Ovary (tissue), 9 donors: ENCODE results near the gene NR2F2. TPM values are rescaled to one million over a fixed set of nuclear protein-coding genes. Genes with fewer than 3 reads are reported as not detected.
"Not testable (repeated sequence)": the region's sequence is repeated elsewhere in the genome, so short reads cannot be mapped to it uniquely, and the experiment has no call there.

Source experiments
- DNase-seq, 5 donors: peaks; one replicate each; pipeline ENCODE4 v3.0.0-alpha.2; 2019 to 2020
- H3K27ac ChIP-seq, 2 donors: fragments of 200-600 bp; one replicate each; pipeline versions ENCODE4 v1.5.1 to v1.8.0; 2019 to 2022
- H3K27me3 ChIP-seq: fragments of 200-600 bp; one replicate; pipeline ENCODE4 v1.8.0; 2022
- H3K36me3 ChIP-seq: fragments of 200-600 bp; sonication (generic); one replicate; pipeline ENCODE4 v1.5.1; 2019
- H3K4me1 ChIP-seq: one replicate; pipeline ENCODE4 v1.8.1; 2013; ENCODE audit warnings: mild to moderate bottlenecking, moderate library complexity; ENCODE audit not compliant: insufficient read depth
- H3K4me3 ChIP-seq: fragments of 200-600 bp; sonication (generic); one replicate; pipeline ENCODE4 v1.5.1; 2017
- H3K9me3 ChIP-seq, 2 donors: fragments of 200-600 bp in 1 of 2; sonication (generic) in 1 of 2; one replicate each; pipeline versions ENCODE4 v1.5.1 to v1.8.1; 2013 to 2019; ENCODE audit warnings: mild to moderate bottlenecking in 1 of 2, moderate library complexity in 1 of 2
- EP300 ChIP-seq: sonication (generic); formaldehyde crosslinking; IDR thresholded peaks from one replicate; pipeline ENCODE4 v1.6.1; 2017; ENCODE audit warnings: antibody characterized with exemption
- POLR2A ChIP-seq: fragments of 450-650 bp; IDR thresholded peaks from one replicate; pipeline ENCODE4 v1.6.1; 2017; ENCODE audit warnings: antibody characterized with exemption, mild to moderate bottlenecking, moderate library complexity
- WGBS, 3 donors: extraction: QIAGEN DNeasy Blood & Tissue Kit in 1 of 3; methylation state at CpG; one replicate each; pipeline versions ENCODE4 v1.1.5 to v1.1.7; 2013 to 2017; 5-methylcytosine and 5-hydroxymethylcytosine counted together
- intact Hi-C, 4 donors: fragments of 100-400 bp; cut with DNase I; formaldehyde crosslinking; loops; one replicate each; pipeline versions ENCODE4 v1.11.0 to v1.15.1; 2022 to 2023
- microRNA counts: library from miRNA; unstranded; fragments of <30 nt; microRNA quantifications from one replicate; lab custom pipeline; 2016
- polyA plus RNA-seq, 2 donors: library from polyadenylated mRNA; stranded (reverse); fragments of 200-250 nt in 1 of 2; fragments of 350-450 nt in 1 of 2; fragmentation: Illumina TruSeq in 1 of 2; extraction: RNeasy Lipid Tissue Mini Kit (QIAGEN cat#74804) in 1 of 2; gene quantifications; one replicate each; pipeline ENCODE4 v1.2.3, GENCODE V29; 2013 to 2014
- total RNA-seq, 7 donors: library from RNA; depleted of rRNA in 2 of 7; stranded (reverse); fragments of >200 nt in 2 of 7; fragmentation: NEBNext Ultra II Directional in 3 of 7; extraction: Animal tissue kit (Norgen Biotek cat#: 25700) in 3 of 7; gene quantifications; one replicate each; pipeline versions ENCODE4 v1.1.0 to v1.2.4, GENCODE V29; 2016 to 2023
- TF ChIP-seq, protein P1 (sequence below), 3 donors: fragments of 450-650 bp in 2 of 3; fragments of 200-600 bp in 1 of 3; IDR thresholded peaks; one replicate each; pipeline versions ENCODE4 v1.5.1 to v1.8.0; 2016 to 2022; ENCODE audit warnings: antibody characterized with exemption in 3 of 3, mild to moderate bottlenecking in 1 of 3
- donor health status: DM: no; HTN: no; CAD: no; lungs with moderate emphysema.
- donor health status: DM: no; HTN: no; CAD: no.
- donor health status: Bipolar disorder and iron deficiency.
- donor health status: DM: yes; HTN: yes; CAD: no.
- donor health status: DM: no; HTN: no; CAD: no.
- donor health status: DM: yes; HTN: yes; CAD: no.

Gene NR2F2
- total and polyA plus RNA-seq, 9 donors = 68.6 to 424 (median 343) TPM

DNA sequence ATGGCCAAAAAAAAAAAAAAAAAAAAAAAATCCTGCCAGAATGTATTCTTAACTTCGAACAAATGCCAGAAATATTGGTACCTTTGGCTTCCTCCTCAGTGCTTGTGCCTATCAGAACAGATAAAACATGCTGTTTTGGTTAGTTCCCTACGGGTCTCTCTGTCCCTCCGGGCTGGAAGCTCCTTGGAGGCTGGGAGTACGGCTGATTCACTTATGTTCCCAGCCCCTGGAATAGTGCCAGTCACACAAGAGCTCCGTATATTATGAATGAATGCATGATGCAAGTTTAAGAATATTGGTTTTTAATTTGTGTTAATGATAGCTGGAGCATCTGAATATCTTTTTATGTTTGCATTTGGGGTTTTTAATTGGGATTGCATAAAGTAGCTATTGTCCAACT, 44.0 kb downstream of the NR2F2 start:
- DNase-seq = peak in 1 of 5 donors; percentile 36
- TF ChIP-seq, protein P1, sequence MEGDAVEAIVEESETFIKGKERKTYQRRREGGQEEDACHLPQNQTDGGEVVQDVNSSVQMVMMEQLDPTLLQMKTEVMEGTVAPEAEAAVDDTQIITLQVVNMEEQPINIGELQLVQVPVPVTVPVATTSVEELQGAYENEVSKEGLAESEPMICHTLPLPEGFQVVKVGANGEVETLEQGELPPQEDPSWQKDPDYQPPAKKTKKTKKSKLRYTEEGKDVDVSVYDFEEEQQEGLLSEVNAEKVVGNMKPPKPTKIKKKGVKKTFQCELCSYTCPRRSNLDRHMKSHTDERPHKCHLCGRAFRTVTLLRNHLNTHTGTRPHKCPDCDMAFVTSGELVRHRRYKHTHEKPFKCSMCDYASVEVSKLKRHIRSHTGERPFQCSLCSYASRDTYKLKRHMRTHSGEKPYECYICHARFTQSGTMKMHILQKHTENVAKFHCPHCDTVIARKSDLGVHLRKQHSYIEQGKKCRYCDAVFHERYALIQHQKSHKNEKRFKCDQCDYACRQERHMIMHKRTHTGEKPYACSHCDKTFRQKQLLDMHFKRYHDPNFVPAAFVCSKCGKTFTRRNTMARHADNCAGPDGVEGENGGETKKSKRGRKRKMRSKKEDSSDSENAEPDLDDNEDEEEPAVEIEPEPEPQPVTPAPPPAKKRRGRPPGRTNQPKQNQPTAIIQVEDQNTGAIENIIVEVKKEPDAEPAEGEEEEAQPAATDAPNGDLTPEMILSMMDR (IDR thresholded peaks at IDR 0.05) = no peak
- TF ChIP-seq EP300 = no peak
- H3K9me3 ChIP-seq = no peaks in the 10 kb centered on the region
- H3K36me3 ChIP-seq = no peaks in the 10 kb centered on the region
- H3K4me3 ChIP-seq = no peak overlapping the region
- H3K27me3 ChIP-seq = no peaks in the 10 kb centered on the region
- H3K27ac ChIP-seq = no peak overlapping the region
- no peaks in the 10 kb centered on the region for H3K4me1 ChIP-seq
- WGBS, 3 donors = 5 to 23% (median 9%) methylated on average over 5 of the region's 5 CpGs
- intact Hi-C loops = no loop called here

DNA sequence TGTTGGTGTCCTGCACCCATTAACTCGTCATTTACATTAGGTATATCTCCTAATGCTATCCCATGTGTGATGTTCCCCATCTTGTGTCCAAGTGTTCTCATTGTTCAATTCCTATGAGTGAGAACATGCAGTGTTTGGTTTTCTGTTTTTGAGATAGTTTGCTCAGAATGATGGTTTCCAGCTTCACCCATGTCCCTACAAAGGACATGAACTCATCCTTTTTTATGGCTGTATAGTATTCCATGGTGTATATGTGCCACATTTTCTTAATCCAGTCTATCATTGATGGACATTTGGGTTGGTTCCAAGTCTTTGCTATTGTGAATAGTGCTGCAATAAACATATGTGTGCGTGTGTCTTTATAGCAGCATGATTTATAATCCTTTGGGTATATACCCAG, 49.1 kb downstream of the NR2F2 start:
- H3K4me3 ChIP-seq, H3K4me1 ChIP-seq, H3K36me3 ChIP-seq, DNase-seq, intact Hi-C loops, H3K27me3 ChIP-seq, H3K9me3 ChIP-seq, H3K27ac ChIP-seq: not testable (repeated sequence)
- WGBS, 3 donors = 93 to 100% (median 97%) methylated on average over 1 of the region's 2 CpGs

DNA sequence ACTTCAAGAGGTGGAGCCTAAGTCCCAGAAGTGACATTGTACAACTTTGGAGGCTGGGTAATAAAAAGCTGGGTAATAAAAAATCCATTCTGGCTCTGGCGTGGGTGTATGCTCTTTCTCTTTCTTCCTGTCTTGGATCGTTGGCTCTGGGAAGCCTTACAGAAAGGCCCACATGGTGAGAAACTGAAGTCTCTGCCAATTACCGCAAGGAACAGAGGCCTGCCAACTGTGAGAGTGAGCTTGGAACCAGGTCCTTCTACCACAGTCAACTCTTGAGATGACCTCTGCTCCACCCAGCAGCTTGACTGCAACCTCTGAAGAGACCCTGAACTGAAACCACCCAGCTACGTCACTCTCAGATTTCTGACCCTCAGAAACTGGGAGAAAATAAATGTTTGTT, 51.0 kb downstream of the NR2F2 start:
- Histone ChIP-seq H3K36me3 (no peaks in the 10 kb centered on the region), H3K27ac (no peak overlapping the region), H3K9me3 (no peaks in the 10 kb centered on the region), H3K4me1 (no peaks in the 10 kb centered on the region), H3K4me3 (no peak overlapping the region), H3K27me3 (no peaks in the 10 kb centered on the region)
- intact Hi-C loops = no loop called here
- WGBS, 3 donors = 52 to 64% (median 62%) methylated on average over 4 of the region's 4 CpGs
- TF ChIP-seq POLR2A (no peak), EP300 (no peak)
- TF ChIP-seq, protein P1 (IDR thresholded peaks at IDR 0.05) = no peak
- DNase-seq = no peak

DNA sequence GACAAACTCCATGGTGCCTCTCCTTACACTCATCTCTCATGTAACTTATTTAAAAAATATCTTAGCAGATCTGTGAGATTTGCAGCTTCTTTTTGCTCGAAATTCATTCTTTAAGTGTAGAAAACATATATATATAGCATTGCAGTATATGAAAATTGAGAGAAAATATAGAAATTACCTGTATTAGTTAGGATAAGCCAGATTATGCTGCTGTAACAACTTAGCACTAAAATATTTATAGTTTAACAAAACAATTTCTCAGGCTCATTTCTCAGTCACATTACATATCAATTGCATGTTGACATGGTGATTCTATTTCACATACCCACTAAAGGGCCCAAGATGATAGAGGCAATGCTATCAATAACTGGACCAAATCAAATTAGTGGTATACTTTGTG, 54.7 kb downstream of the NR2F2 start:
- Histone ChIP-seq H3K4me3 (no peak overlapping the region), H3K27me3 (no peaks in the 10 kb centered on the region), H3K4me1 (no peaks in the 10 kb centered on the region), H3K36me3 (no peaks in the 10 kb centered on the region), H3K9me3 (no peaks in the 10 kb centered on the region), H3K27ac (no peak overlapping the region)
- DNase-seq = no peak
- 88 to 92% (median 92%) methylated on average over 1 of the region's 1 CpG for WGBS, 3 donors
- intact Hi-C loops = no loop called here
- TF ChIP-seq EP300 (no peak), POLR2A (no peak)
- TF ChIP-seq, protein P1 (IDR thresholded peaks at IDR 0.05) = no peak

DNA sequence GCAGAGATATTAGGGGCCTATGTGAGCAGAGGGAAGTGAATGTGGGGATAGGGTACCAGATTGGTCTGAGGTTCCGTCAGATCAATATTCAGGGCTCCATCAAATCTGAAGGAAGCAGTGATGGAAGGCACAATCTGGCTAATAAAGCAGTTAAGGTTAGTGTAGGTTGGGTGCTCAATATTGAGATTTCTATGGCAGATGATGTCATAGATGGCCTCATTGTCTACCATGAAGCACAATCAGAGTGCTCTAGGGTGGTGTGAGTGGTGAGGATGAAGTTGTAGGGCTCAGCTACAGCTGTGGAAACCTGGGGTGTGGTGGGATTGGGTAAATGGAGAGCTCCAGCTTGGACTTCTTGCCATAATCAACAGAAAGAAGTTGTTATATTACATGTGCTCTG, 58.2 kb downstream of the NR2F2 start:
- TF ChIP-seq, protein P1 (IDR thresholded peaks at IDR 0.05) = no peak
- TF ChIP-seq EP300 (no peak), POLR2A (no peak)
- no peaks in the 10 kb centered on the region for H3K36me3 ChIP-seq
- H3K9me3 ChIP-seq = no peaks in the 10 kb centered on the region
- H3K27me3 ChIP-seq = no peaks in the 10 kb centered on the region
- H3K4me3 ChIP-seq = no peak overlapping the region
- intact Hi-C loops = no loop called here
- 47 to 50% (median 48%) methylated on average over 1 of the region's 1 CpG for WGBS, 3 donors
- no peak for DNase-seq
- no peak overlapping the region for H3K27ac ChIP-seq
- H3K4me1 ChIP-seq = peaks cover 3% of the 10 kb centered on the region

MicroRNAs within 50 kb of the gene (microRNA counts, 767-probe panel; counts per million panel counts)
- 530 counts per million, percentile 78 among the panel's probes with 10 or more counts for microRNA hsa-miR-1469 (lab: Ali Mortazavi, UCI)
